ENCODE measurements around the gene CADPS2.

CADPS2 gene

DNA sequence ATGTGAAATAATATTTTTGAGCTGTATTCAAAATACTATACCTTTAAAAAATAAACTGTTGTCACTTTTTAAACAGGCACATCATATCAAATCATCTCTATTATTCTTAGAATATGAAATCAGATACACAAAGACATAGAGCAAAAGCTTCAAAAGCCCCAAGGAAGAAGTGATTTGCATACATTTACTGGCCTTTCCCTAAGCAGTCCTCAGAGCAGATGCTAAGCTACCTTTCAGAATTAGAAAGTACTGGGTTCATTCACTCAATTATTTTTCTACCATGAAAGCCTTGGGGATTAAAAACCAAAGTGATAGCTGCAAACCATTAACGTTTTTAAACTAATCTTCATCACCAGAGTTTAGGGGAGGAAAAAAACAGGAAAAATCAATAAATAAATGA is 127.8 kb downstream of the CADPS2 start:
- no peak overlapping the region for H3K4me2 ChIP-seq (ENCODE audit: low read depth, low read length, poor library complexity, severe bottlenecking)
- TF ChIP-seq EZH2phosphoT487 (IDR thresholded peaks at IDR 0.05; ENCODE audit: borderline replicate concordance) (no peak), CTCF (conservative IDR thresholded peaks at IDR 0.05; ENCODE audit: low read length) (no peak)
- H3F3A ChIP-seq (ENCODE audit: low read depth): no peaks in the 10 kb centered on the region
- H3K4me3 ChIP-seq (ENCODE audit: low read length, poor library complexity, severe bottlenecking): no peak overlapping the region
- no peaks in the 10 kb centered on the region for H3K9me2 ChIP-seq (replicated peaks; ENCODE audit: low read depth, low read length)
- H3K36me3 ChIP-seq (ENCODE audit: insufficient read depth, low read length): no peaks in the 10 kb centered on the region
- no peaks in the 10 kb centered on the region for H3K4me1 ChIP-seq (ENCODE audit: insufficient read depth, low read length, poor library complexity, severe bottlenecking)
- H4K20me1 ChIP-seq (ENCODE audit: insufficient read depth, low read length, poor library complexity, severe bottlenecking): no peaks in the 10 kb centered on the region
- H3K79me2 ChIP-seq (ENCODE audit: insufficient read depth, low read length): no peaks in the 10 kb centered on the region
- H3K9ac ChIP-seq (ENCODE audit: low read depth, low read length, poor library complexity, severe bottlenecking): no peak overlapping the region
- no peaks in the 10 kb centered on the region for H3K27me3 ChIP-seq (ENCODE audit: insufficient read depth, low read length, poor library complexity, severe bottlenecking)
- H3K9me3 ChIP-seq (ENCODE audit: insufficient read depth, low read depth, low read length): no peaks in the 10 kb centered on the region
- no peak overlapping the region for H2AFZ ChIP-seq (ENCODE audit: low read length)

GRCh38 chr7:122756860-122757259 is 129.4 kb downstream of the CADPS2 start:
- Histone ChIP-seq H4K20me1 (ENCODE audit: insufficient read depth, low read length, poor library complexity, severe bottlenecking) (no peaks in the 10 kb centered on the region), H3K4me2 (ENCODE audit: low read depth, low read length, poor library complexity, severe bottlenecking) (no peak overlapping the region), H3F3A (ENCODE audit: low read depth) (no peaks in the 10 kb centered on the region), H3K27me3 (ENCODE audit: insufficient read depth, low read length, poor library complexity, severe bottlenecking) (no peaks in the 10 kb centered on the region), H3K9ac (ENCODE audit: low read depth, low read length, poor library complexity, severe bottlenecking) (no peak overlapping the region), H2AFZ (ENCODE audit: low read length) (no peak overlapping the region), H3K4me1 (ENCODE audit: insufficient read depth, low read length, poor library complexity, severe bottlenecking) (no peaks in the 10 kb centered on the region), H3K9me3 (ENCODE audit: insufficient read depth, low read depth, low read length) (no peaks in the 10 kb centered on the region), H3K4me3 (ENCODE audit: low read length, poor library complexity, severe bottlenecking) (no peak overlapping the region), H3K9me2 (replicated peaks; ENCODE audit: low read depth, low read length) (no peaks in the 10 kb centered on the region), H3K79me2 (ENCODE audit: insufficient read depth, low read length) (no peaks in the 10 kb centered on the region), H3K36me3 (ENCODE audit: insufficient read depth, low read length) (no peaks in the 10 kb centered on the region)
- TF ChIP-seq EZH2phosphoT487 (IDR thresholded peaks at IDR 0.05; ENCODE audit: borderline replicate concordance) (no peak), CTCF (conservative IDR thresholded peaks at IDR 0.05; ENCODE audit: low read length) (no peak)

GRCh38 chr7:122755696-122756095 is 130.6 kb downstream of the CADPS2 start:
- H4K20me1 ChIP-seq (ENCODE audit: insufficient read depth, low read length, poor library complexity, severe bottlenecking): no peaks in the 10 kb centered on the region
- no peaks in the 10 kb centered on the region for H3K4me1 ChIP-seq (ENCODE audit: insufficient read depth, low read length, poor library complexity, severe bottlenecking)
- H3K4me3 ChIP-seq (ENCODE audit: low read length, poor library complexity, severe bottlenecking): no peak overlapping the region
- H3K9me3 ChIP-seq (ENCODE audit: insufficient read depth, low read depth, low read length): no peaks in the 10 kb centered on the region
- no peak overlapping the region for H2AFZ ChIP-seq (ENCODE audit: low read length)
- H3K27me3 ChIP-seq (ENCODE audit: insufficient read depth, low read length, poor library complexity, severe bottlenecking): no peaks in the 10 kb centered on the region
- H3K79me2 ChIP-seq (ENCODE audit: insufficient read depth, low read length): no peaks in the 10 kb centered on the region
- TF ChIP-seq CTCF (conservative IDR thresholded peaks at IDR 0.05; ENCODE audit: low read length): no peak
- TF ChIP-seq EZH2phosphoT487 (IDR thresholded peaks at IDR 0.05; ENCODE audit: borderline replicate concordance): no peak
- no peaks in the 10 kb centered on the region for H3K9me2 ChIP-seq (replicated peaks; ENCODE audit: low read depth, low read length)
- no peaks in the 10 kb centered on the region for H3K36me3 ChIP-seq (ENCODE audit: insufficient read depth, low read length)
- no peak overlapping the region for H3K4me2 ChIP-seq (ENCODE audit: low read depth, low read length, poor library complexity, severe bottlenecking)
- no peak overlapping the region for H3K9ac ChIP-seq (ENCODE audit: low read depth, low read length, poor library complexity, severe bottlenecking)
- no peaks in the 10 kb centered on the region for H3F3A ChIP-seq (ENCODE audit: low read depth)

Data from Loucy (cell line).